ENCODE results near the gene TTL.

GRCh38 chr2:112566104-112566503 lies 84.1 kb downstream of the TTL start:
- no peak for TF ChIP-seq POLR2A (IDR thresholded peaks at IDR 0.05; ENCODE audit: low read depth, low read length)
- no peak for TF ChIP-seq POLR2AphosphoS5 (IDR thresholded peaks at IDR 0.05; ENCODE audit: low read depth, low read length)
- no peak for TF ChIP-seq TAF1 (IDR thresholded peaks at IDR 0.05; ENCODE audit: borderline replicate concordance, low read depth, low read length)
